SHP77 (cell line): ENCODE data around the gene SPEG.
"Not testable (repeated sequence)": the region's sequence is repeated elsewhere in the genome, so short reads cannot be mapped to it uniquely, and the experiment has no call there.

Experiments used
- DNase-seq, 2 experiments: peaks; one replicate each; lab custom pipeline; 2025; lab: John Stamatoyannopoulos, UW

SPEG gene

DNA sequence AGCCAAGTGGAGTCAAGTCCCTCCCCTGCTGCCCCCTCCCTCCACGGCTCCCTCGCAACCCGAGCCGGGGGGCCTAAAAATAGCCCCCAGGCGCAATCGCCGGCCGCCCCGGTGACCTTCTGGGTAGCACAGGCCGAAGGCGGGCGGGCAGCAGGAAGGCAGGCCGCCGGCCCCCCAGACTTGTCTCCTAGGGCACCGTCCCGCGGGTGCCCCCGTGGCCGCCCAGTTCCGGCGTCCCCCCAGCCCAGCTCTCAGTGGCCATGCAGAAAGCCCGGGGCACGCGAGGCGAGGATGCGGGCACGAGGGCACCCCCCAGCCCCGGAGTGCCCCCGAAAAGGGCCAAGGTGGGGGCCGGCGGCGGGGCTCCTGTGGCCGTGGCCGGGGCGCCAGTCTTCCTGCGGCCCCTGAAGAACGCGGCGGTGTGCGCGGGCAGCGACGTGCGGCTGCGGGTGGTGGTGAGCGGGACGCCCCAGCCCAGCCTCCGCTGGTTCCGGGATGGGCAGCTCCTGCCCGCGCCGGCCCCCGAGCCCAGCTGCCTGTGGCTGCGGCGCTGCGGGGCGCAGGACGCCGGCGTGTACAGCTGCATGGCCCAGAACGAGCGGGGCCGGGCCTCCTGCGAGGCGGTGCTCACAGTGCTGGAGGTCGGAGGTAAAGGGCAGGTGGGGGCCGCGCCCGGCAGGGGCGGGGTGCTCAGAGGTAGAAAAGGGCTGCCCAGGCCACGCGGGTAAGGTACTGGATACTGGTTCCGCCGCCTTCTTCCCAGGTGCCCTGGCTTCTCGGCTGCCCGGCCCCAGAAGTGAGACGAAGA, at the start of gene SPEG:
TSS of gene SPEG (plus strand) at position 126 of the 808 bp plus-strand sequence. CDS start at position 261, 135 bp downstream.
- DNase-seq: no peak

DNA sequence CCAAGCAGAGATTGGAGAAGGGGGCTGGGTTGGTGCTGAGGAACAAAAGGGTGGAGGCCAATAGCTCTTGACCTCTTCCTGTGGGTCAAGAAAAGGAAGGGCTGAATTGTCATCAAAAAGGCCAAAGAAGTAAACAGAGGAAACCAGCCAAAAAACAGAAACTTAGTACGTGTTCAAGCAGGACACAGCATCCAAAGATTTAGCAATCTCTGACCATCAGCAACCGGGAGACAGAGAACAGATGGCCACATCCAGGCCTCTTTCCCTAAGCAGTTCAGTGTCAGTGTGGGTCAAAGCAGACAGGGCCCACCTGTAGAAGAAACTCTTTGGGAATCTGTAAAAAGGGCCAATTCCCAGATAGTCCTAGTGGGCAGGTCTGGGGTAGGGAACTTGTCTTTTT, 49.8 kb upstream of the SPEG start:
- DNase-seq: no peak

DNA sequence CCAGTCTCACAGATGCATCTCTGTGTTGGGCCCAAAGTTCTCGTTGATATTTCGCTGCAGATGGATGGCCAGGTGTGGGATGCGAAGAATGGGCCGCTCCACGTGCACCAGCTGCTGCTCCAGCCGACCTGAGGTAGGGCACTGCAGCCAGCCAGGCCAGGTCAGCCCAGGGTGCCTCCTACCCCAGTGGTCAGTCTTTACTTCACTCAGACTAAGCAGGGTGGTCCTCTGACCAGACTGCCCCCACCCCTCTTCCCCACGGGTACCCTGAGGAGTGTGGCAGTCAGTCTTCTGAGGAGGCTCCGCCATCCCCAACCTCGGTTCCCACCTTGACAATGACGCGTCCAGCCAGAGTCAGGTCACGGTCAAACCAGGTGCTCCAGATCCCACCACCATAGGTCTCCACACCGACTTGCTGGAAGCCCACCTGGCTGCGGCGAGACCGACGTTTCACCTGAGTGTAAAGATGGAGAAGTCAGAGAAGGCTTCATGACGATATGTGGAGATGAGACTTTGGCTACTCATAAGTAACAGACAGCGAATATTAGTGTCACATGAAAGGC, 48.6 kb upstream of the SPEG start:
- no peak for DNase-seq

DNA sequence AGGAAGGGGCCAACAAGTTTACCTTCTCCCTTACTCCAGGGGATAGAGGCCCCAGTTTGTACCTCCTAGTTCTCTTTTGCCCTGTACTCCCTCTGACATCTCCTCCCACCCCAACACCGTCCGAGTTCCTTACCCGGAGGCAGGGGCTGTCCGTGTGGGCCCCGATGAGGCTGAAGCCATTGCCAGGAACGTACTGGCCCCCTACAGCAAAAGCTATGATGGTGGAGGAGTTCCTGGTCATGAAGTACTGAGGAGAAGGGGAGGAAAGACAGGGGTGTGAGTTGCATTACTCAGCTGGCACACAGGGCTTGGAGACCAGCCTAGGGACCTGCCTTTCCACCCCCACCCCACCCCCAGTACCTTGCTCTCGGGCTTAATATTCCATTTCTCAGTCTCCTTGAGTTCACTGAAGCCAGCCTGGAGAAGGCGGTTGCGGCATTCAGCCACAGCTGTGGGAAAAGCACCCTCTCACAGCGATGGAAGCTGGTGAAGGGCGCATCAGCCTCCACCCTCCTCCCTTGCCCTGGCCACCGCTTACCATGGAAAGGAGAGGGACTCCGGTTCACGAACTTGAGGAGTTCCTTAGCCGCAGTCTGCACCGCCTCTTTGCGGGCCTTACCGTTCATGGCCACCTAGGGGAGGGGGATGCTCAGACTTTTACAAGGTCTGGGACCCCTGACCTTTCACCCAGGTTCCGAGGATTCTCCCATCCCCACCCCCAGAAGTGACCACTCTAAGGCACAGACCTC, 47.9 kb upstream of the SPEG start:
- no peak for DNase-seq

DNA sequence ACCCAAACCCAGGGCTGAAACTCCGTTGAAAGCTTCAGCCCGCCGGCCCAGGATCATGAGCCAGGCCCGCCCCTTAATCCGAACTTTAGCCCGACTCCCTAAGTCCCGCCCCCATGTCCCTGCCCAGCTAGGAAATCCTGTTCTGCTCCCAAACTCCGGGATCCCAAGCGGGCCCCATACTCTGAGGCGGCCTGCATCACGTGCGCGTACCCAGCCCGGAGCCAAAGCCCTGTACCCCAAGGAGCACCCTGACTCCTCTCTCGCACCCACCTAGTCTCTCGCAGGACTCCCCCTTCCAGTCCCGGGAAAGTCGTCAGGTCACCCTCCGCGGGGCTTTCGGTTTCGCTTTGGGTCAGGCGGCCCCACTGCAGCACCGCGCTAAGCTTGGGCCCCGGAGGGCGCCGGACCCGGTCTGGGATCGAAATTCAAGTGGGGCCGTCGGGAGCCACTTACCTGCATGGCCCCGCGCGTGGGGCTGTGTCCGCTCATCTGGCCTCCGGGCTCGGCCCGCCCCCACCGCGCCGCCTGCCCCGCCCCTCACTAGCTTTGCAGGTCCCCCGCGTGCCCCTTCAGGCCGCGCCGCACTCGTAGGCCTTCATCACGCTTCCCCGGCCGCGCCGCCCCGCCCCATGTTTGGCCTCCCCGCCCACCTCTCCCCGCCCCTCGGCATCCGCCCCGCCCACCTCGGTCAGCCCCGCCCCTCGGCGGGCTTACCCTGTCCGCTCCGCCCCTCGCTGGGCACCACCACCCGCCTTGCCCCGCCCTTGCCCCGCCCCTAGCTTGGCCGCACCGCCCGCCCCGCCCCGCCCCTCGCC, 47.1 kb upstream of the SPEG start, which contains the start of gene DNPEP:
TSS of gene DNPEP (minus strand) at position 607 of the 815 bp plus-strand sequence. CDS start at position 489, 118 bp downstream.
- peak; percentile 78 to 86 for DNase-seq

DNA sequence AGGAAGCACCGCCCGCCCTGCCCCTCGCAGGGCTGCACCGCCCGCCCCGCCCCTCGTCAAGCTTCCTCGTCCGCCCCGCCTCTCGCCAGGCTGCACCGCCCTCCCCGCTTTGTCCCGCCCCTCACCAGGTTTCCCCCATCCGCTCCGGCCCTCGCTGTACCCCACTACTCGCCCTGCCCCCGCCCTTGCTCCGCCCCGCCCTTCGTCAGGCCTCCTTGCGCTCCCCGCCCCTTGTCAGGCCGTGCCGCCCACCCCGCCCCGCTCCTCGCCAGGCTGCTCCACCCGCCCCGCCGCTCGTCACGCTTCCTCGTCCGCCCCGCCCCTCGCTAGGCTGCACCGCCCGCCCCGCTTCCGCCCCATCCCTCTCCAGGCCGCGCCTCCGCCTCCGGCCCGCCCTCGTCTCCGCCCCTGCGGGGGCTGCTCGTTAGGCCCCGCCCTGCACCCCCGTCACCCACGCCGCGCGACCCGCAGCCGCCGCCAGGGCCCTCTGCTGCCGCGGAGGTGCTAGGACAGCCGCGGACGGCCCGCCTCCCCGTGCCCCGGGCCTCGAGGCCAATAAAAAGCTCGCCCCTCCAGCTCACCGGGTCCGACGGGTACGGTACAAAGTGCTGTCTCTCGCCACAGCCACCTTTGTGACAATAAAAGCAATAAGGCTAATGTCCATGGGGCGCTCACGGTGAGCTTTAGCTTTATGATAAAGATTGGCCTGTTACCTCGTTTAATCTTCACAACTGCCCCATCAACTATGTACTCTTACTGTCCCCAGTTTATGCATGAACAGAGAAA, 46.3 kb upstream of the SPEG start:
- DNase-seq: peak; percentile 80 to 89

DNA sequence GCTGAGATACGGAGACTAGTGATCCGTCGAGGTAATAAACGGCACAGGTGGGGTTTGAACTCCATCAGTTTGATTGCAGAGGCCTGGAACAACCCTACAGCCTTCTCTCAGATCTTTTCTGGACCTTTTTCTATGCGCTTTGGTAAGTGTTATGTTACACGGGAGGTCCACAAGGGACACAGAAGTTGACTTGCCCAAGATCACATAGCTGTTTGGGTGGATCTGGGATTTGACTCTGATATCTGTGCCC, 45.8 kb upstream of the SPEG start:
- DNase-seq: no peak

DNA sequence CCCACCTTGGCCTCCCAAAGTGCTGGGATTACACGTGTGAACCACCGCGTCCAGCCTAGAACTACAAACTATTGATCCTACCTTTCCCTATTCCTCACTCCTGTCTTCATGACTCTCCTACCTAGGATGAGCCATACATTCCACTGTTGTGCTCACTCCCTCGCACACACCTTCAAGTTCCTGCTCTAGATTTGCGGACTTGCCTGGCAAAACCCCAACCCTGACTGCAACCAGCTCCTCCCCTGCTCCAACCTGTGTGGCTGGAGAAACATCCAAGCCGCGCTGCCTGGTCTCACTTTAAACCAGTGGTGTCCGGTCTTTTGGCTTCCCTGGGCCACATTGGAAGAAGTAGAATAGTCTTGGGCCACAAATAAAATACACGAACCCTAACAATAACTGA, 41.9 kb upstream of the SPEG start:
- DNase-seq: no peak

DNA sequence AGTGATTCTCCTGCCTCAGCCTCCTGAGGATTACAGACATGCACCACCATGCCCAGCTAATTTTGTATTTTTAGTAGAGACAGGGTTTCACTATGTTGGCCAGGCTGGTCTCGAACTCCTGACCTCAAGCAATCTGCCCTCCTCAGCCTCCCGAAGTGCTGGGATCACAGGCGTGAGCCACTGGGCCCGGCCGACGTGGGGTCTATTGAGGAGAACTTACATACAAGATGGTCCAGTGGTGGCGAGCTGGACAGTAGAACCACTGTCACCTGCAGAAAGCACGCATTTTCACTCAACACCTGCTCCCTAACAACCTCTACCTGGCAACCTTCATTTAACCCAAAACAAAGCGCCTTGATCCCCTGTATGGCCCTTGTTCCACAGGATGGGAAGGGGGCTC, 39.6 kb upstream of the SPEG start:
- not testable (repeated sequence) for DNase-seq

DNA sequence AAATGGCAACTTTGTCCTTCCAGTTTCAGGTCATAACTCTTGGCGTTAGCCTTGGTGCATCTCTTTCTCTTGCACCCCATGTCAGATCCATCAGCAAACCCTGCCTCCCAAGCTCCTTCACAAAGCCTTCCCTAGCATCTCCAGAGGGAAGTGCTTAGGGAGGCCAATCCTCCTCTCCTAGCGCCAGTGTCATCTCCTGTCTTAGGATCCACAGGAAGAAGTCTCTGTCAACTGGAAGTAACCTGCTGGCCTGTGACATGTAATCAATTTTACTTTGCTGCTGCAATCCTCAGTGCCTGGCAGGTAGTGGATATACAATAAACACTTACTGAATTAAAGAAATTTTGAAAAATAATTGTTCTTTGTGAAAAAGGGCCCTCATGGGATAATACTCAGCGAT, 39.0 kb upstream of the SPEG start:
- no peak for DNase-seq

DNA sequence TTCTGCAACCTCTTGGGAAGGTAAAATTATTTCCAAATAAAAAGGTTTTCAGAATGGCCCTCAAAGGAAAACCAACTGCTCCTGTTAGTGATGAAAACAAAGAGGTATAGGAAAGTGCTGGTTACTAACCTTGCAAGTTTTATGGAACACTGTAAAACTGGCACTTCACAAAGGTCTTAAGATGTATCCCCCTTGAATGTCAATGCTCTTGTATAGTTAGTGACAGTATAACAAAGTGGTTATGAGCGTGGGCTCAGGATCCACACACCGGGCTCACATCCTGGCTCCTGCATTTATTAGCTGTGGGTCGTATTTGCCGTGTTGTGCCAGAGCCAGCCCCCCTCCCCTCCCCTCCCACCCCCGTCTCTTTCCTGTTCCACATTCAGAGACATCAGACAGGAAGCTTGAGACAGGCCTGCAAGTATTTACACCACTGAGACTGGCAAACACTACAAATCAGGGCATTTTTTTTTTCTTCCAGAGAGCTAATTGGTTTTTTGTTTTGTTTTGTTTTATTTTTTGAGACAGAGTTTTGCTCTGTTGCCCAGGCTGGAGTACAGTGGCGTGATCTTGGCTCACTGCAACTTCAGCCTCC, 37.7 kb upstream of the SPEG start:
- no peak for DNase-seq

DNA sequence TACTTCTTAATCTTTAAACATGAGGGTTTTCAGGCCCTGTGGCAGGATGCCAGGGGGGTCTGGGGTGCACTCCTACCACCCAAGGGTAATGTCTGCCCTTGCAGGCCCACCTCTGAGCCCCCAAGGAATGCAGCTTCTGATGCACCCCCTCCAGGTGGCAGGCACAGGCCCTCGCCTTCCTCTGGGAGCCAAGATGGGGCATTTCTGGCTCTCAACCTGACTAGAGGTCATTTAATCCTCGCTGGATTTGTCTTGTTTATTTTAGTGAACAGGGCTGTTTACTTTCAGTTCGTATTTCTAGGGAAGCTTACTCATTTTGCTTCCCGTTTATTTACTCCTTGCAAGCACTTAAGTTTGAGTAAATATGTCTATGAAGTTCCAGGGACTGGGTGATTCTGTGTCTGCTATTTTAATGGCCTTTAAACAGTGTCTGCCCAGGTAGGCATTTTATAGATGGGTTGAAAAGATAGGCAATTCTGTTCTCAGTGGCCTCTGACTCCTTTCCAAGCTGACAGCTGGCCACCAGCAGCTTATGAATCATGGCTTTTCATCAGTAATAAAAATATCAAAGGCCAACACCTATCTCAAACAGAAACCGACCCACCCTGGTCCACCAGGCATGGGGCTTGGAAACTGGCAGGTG, 35.8 kb upstream of the SPEG start:
- peak; percentile 83 to 93 for DNase-seq

DNA sequence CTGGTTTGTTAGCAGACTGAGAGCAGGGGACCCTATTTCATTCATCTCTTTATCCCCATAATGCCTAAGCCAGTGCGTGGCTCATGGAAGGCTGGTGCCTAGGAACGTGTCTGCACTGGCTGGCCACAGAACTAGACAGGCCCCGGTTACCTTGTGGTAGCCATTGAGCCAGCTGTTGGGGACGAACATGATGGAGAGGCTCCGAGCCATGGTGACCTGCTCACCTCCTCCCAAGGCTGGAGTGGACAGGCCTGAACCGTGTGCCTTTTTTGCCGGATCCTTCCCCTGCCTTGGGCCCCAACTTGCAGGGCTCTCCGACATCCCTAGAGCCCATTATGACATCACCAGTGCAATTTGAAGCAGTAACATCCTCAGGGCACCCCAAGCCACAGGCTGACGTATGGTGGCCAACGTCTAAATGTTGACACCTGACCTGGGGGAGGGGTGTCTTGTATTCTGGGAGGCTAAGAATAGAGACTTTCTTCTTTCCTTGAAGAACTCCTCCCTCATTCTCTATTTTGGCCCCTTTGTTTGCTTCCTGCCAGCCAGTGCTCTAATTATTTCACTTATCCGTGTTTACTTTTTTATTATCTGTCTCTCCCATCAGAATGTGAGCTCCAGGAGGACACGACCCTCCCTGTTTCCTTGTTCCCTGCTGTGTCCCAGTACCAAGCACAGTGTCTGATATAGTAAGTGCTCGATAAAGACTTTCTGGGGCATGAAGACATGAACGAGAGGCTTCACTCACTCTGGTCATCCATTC, 34.7 kb upstream of the SPEG start:
- DNase-seq: no peak

DNA sequence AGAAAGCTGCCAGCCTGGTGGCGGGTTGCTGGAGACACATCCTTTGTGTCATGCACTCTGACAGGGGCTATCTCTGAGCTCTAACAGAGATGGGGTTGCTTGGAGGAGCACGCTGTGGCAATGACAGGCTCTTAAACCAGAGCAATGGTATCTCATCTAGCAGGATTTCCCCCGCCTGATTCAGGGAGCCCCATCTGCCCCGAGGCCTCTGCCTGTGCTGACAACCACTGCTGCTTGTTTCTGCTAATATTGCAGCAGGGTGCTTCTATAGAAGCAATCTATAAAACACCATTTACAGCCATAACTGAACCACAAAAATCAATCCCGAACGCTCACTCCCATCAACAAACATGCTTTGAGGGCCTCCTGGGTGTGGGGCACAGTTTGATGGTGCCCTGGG, 34.1 kb upstream of the SPEG start:
- DNase-seq: no peak

DNA sequence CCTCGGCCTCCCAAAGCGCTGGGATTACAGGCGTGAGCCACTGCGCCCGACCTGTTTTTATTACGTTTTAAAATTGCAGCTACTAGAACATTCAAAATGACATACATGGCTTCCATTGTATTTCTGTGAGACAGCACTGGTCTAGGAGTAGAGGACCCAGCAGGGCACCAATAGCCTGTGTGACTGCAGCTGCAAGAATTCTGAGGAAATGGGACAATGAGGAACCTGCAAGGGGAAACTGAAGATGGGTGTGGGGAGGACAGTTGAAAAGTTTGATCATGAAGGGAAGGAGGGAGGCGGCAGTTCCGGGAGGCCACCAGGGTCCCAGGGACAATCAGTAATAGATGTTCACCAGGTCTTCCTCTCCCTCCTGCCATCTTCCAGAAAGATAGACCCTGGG, 33.0 kb upstream of the SPEG start:
- DNase-seq: no peak

DNA sequence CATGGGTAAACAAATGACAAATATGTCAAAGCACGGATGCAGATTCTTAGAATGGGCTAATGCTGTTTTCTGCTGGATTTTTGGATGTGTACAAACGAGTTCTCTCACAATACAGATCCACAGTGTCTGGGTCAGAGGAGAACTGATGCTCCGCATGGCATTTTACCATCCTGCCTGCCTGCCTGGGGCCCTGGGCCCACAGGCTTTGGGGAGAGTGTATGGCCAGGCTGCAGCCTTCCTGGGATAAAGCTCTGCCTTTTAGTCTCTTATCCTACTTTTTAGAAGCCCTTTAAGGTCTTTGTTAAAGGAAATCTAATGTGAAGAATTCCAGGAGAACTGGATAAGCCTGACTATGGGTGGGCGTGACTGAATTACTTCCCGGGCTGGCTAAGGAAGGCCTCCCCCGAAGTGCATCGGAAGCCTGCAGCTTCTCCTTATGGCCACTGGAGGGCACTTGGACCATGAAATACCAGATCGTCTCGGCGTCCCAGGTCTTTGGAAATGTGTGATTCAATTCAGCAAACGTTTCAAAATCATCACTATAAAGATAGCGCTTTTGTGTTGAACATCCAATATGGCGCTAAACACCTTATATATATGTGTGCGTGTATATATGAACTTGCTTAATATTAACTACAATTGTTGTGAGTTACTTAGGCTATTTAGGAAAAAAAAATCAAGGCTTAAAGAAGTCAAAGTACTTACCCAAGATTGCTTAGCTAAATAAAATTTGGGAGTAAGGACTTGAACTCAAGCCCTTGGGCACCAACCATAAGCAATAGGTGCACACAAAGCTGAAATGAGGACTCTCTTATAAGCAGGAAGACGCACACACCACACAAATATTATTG, 31.8 kb upstream of the SPEG start:
- DNase-seq: peak; percentile 78 to 82

DNA sequence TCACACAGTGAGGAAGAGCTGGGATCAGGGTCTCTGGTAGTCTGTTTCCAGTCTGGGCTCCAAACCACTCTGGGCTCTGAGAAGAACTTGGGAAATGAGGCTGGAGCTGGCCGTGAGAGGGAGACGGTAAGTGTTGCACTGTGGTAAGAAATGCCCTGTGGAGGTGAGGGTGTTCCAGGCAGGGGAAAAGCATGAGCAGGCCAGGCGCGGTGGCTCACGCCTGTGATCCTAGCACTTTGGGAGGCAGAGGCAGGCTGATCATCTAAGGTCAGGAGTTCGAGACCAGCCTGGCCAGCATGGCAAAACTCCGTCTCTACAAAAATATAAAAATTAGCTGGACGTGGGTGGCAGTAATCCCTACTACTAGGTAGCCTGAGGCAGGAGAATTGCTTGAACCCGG, 30.8 kb upstream of the SPEG start:
- no peak for DNase-seq

DNA sequence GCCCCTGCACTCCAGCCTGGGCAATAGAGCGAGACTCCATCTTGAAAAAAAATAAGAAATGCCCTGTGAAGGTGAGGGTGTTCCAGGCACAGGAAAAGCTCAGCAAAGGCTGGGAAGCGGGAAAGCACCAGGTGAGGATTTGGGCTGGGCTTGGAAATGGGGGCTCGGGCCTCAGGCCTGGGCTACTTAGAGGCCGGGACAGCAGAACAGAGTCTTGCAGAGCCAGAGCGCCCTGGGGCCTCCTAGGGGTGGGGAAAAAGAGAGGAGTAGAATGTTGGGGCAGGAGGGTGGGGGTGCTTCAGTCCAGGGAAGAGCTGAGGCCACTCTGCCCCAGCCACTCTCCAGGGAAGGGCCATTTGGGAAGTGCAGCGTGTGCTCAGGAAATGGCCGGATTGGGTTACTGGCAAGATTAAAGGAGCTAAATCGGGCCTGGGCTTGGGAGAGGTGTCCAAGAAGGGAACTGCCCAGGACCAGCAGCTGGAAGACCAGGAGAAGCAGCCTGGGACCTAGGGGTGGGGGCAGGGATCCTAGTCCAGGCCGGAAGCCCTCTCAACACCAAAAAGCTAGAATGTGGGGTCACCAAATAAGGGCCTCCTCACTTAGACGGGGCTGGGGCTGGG, 30.2 kb upstream of the SPEG start:
- no peak for DNase-seq

DNA sequence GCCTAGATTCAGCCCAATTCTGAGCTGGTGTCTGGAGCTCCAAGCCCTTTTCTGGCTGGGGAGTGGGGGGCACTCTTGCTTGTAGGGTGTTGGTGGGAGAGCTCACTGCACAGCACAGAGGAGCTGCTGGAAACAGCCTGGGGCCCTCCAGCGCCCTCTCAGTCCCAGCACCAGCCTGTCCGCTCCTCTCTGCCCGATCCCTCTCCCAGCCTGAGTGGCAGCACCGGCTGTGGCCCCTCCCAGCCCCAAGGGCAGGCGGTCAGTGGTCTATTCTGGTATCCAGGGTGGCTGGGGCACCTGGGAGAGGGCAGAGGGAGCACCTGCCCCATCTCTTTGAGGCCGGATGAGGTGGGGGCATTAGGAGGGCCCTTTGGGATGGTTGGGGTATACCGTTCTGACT, 29.7 kb upstream of the SPEG start:
- DNase-seq: no peak
